GM18511 (cell line): ENCODE measurements around the gene PLEKHG4B.

Experiments
- ATAC-seq: cut with Tn5 transposase; IDR thresholded peaks from one replicate; pipeline ENCODE4 v1.9.1; 2021; ENCODE audit warnings: mild to moderate bottlenecking, moderate library complexity; ENCODE audit not compliant: unreplicated experiment

The PLEKHG4B gene

DNA sequence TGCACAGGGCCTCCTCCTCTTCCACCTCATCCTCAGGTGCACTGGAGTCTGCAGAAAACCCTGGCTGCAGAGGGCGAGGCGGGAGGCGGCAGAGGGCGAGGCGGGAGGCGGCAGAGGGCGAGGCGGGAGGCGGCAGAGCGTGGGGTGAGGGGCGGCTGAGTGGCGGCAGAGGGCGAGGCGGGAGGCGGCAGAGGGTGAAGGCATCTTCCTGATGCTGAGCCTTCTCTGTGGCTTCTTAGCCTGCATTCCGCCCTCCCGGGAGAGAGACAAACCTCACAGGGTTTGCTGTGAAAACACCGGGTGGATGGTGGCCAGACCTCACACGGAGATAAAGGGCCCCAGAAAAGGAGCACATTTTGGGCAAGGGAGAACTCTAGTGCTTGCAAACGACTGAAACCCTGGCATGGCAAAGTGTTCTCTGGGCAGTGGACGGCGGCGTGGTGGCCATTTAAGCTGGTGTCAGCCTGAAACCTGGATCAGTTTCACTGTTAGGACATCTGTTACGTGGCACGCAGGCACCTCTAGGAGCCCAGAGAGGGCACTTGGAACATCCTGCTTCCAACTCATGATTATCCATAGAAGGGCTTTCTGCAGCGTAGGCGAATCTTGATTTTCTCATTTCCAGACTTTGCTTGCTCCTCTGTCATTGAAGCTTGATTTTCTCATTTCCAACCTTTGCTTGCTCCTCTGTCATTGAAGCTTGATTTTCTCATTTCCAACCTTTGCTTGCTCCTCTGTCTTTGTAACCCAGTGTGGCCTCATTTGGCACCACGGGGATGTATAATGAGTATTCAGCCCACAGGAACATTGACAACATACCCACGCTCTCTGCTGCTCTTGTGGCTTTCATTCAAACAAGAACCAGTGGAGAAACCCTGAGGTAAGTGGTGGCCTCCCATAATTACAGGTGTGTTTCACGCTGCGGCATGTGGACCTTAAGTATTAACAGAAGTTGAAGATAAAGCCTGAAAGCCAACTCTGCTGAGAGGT lies 16.3 kb upstream of the PLEKHG4B start:
- no peak for ATAC-seq

DNA sequence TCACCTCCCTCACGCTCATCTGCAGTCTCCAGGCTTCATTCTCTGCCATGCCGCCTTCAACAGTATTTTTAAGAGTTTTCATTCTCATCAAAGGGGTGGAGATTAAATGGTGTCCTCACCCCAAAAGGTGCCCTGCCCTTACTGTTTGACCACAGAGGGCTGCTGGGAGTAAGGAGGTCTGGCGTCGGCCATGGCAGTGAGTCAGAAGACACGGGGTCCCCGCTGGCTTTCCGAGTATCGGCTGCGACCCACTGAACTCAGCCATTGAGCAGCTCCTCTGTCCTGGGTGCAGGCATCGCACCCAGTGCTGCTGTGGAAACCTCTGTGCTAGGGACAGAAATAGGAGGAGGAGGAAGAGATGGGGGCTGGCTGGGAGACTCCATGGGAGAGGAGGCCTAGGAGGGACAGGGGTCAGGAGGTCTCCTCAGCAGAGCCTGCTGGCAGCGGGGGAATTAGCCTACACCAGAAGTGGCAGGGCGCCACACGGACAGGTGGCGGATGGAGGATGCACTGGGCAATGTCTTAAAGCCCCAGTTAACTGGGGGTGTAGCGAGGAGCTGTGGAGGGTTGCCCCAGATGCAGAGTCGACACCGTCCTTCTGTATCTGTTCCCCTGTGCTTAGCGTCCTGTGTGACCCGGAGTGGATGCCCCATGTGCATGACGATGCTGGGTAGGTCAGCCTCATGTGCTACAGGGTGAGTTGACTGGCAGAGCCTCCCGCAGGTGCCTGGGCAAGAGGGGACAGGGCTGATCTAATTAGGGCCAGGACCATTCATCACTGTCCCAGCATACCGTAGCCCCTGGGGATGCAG lies 15.4 kb upstream of the PLEKHG4B start:
- ATAC-seq: no peak

DNA sequence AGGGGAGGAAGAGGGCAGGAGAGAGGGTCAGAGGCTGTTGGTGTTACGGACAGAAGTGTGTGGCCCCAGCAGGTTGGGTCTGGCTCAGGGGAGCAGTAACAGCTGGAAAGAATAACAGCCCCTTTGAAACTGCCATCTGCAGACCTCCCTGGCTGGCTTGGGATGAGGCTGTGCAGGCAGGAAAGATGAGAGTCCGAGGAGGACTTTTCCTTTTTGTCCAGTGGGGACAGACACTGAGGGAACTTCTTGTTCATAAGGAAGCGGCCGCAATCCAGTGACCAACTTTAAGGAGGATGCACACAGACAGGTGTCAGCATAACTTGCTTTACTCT lies 14.8 kb upstream of the PLEKHG4B start:
- no peak for ATAC-seq

DNA sequence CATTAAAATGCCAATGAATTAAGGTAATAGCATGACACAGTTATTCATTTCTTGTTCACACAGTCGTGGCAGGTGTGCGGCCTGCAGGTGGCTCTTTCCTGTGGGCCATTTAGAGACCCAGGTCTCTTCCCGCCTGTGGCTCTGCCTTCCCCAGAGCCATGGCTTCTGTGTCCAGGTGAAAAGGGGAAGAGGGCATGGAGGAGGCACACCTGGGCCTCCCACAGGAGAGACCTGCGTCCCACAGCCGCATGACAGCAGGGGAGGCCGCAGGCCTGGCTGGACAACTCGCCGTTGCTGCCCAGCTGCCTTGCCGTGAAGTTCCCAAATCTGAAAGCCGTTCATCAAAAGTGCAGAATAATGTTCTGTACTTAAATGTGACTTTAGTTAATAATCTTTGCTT lies 14.4 kb upstream of the PLEKHG4B start:
- ATAC-seq: no peak

DNA sequence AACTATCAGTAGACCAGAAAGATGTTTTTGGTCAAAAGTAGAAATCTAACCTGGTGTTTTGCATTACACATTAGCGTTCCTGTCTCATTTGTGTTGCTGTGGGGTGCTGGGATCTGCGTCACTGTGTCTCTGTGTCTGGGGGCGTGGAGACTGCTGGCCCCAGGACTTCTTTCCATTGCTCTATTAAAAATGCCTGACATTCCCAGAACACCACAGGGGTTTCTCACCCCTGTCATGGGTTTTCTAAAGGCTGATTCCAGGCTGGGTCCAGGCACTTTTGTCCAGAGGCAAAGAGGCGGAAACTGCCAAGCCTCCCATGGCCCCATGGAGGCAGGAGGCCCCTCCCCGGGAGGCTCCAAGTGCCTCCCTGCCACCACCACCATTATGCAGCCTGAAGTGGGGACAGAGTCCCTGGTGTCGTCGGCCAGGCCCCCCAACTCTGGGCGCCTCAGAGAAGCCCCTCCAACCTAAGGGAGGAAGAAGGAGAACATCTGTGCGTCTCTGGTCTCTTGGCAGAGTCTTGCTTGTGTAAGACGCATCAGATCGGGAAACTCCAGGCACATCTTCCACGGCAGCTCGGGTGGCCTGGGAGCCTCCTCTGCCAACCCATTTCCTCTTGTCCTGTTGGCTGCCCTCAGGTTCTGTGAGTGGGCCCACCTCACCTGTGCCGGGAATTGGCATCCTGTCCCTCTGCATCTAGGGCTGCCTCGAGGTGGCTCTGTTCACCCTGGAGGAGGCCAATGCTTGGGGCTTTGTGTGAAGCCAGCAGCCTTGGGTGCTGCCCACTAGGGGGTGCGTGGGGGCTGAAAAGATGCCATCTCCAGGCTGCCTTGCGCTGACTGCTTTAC lies 13.8 kb upstream of the PLEKHG4B start:
- peak; percentile 50 for ATAC-seq

DNA sequence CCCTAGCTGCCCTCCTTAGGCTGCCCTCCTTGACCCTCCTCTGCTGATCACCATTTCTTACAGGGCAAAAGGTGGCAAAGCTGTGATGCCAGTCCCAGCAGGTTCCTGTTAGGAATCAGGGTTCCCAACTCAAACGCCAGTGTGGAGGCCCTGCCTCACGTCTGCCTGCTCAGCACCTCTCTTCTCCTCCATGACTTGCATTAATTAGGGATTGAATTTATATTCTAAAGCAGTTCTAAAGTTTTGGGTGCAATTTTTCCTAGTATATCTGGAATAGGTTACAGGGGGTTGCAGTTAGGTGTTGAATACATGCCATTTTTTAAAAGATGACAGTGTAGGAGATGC lies 13.2 kb upstream of the PLEKHG4B start:
- no peak for ATAC-seq

DNA sequence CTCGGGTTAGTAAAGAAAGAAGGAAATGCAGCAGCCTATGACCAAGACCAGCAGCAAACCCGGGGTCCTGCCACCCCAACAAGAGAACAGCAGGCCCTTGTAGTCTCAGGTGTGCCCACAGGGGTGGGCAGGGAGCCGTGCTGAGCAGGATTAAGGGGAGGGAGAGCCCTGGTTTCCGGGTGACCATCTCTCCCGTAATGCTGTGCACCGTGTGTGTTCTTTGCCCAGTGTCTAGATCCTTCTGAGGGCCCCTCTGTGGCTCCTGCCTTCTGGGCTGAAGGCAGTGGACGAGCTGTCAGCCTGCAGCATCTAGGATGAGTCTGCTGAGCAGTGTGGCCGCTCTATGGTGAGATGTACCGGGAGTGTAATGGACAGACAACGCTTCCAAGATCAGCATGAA lies 12.7 kb upstream of the PLEKHG4B start:
- no peak for ATAC-seq

DNA sequence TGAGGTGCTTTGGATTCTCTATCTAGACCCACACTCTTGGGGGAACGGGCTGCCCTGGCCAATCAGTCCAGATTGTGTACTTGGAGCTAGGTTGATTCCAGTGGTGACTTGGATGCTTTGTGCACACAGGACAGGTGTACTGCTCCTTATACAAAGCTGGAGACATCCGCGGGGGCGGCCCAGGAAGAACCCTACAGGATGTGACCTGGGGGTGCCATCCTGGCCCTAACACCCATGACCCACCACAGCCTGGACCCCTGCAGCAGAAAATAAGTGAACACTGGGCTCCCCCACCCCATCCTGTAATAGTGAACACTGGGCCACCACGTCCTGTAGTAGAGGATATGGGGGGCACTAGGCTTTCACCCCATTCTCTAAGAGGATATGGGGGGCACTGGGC lies 12.1 kb upstream of the PLEKHG4B start:
- no peak for ATAC-seq

DNA sequence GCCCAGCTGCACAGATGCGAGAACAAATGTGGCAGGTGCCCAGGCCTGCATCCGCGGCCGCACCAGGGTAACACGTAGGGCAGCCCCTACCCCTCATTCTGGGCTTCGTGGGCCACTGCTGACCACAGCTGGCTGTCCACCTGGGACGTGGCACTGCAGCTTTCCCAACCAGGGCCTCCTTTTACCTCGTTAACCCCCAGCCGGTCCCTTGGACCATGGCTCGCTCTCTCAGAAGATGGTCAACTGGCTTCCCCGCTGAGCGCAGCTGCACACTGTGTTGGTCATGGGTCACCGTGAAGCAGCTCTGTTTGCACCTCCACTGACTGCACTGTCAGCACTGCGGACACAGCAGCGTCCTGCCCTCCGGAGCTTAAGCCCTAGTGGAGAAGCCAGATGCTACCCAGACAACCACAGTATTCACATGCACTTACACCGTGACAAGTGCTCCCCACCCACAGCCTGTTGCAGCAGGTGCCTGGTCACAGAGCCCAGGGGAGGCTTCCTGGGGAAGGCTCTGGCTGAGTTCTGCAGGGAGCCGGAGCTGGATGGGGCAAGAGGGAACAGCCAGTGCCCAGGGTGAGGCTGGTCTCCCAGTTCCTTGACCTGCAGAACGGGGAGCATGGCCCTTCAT lies 10.5 kb upstream of the PLEKHG4B start:
- no peak for ATAC-seq

DNA sequence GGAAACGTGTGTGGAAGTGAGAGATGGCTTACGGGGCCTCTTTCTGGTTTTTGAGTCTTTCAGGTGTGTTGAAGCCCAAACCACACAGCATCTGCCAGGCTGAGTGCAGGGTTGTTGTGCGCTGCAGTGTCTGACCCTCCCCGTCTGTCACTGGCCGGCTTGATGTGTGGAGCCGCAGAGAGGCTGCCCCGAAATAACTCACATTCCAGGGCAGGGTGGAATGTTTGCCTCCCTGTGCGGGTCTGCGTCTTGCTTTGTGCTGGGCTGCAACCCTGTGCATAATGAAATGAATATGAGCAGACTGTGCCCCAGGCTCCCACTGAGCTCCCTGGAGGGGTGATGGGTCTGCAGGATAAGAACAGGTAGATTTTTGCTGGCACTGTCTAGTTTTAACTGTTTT lies 9.9 kb upstream of the PLEKHG4B start:
- ATAC-seq: no peak

DNA sequence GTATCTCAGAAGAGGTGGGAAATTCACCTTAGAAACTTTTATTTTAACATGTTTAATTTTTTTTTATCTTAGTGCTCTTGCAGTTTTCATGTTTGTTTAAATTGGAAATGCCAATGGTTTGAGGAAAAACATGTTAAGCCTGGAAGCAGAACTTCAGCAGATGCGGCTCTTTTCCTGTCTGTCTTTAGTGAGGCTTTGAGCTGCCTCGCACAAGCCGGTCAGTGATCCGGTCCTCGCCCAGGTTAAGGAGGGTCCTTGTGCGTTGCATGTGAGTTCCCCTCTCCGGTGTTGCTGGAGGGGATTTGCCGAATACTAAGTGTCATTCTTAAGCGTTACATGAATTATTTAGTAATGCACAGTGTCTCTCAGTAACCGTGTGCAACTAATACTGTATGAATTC lies 9.4 kb upstream of the PLEKHG4B start:
- no peak for ATAC-seq

DNA sequence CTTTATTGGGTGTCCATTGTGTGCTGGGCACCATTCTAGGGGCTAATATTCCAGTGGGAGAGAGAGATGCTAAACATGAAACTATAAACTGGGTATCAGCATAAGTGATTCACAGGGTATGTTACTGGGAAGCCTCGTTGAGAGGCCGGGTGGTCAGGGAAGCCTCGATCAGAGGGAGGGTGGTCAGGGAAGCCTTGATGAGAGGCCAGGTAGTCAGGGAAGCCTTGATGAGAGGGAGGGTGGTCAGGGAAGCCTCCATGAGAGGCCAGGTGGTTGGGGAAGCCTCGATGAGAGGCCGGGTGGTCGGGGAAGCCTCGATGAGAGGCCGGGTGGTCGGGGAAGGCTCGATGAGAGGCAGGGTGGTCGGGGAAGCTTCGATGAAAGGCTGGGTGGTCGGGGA lies 8.9 kb upstream of the PLEKHG4B start:
- ATAC-seq: no peak

DNA sequence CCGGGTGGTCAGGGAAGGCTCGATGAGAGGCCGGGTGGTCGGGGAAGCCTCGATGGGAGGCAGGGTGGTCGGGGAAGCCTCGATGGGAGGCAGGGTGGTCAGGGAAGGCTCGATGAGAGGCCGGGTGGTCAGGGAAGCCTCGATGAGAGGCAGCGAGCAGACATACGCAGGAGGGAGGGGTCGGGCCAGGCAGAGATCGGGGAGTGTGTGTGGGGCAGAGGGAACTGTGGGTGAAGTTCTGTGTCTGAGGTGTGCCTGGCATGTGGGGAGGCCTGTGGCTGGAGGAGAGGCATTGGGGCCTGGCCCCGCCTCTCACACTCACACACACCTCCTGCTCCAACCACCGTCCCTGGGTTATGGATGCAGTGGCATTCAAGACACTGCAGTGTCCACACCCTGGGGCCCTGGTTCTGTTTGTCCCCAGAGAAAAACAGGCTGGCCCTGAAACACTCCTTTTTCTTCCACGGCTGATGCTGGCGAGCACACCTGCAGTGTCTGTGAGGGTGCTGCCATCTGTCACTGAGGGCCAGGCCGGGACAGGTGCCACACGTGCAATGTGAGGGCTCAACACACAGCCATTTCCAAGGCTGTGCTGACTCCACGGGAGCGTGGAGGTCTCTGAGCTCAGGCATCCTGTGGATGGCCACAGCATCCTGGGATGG lies 6.5 kb upstream of the PLEKHG4B start:
- ATAC-seq: no peak

DNA sequence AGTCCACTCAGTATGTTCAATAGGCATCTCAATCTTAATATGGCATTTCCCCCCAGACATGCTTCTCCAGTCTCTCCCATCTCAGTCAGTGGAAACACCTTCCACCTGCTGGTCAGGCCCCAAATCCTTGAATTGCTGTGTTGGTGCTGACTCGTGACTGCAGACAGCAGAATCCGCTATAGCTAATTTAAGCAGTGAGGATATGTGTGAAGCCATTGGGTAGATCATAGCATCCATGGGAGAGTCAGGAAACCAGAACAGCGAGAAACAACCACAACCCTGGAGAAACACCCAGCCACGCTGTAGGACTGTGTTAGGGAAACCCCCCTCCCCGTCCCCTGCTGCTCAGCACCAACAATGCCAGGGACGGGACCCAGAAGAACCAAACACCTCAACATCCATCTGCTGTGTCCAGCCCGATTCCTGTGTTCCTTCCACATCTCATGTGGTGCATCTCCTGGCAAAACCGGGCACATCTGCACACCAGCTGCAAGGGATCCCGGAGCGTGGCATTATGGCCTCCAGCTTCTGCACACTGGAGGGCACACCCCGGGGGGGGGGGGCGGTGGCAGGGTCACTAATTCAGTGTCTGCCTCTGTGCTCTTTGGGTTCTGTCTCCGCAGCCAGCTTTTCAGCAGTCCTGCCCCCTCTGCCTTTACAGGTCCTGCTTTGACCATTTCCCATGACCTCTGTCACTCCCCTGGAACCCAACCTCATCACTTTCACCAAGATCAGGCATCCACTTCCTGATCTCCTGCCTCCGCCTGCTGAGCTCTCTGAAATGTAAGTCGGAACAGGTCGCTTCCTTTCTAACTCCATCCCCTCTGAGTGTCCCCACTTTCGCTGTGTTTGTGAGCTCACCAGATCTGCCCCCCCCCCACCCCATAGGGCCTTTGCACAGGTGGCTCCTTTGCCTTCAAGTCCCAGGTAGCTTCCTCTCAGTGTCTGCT lies 2.4 kb upstream of the PLEKHG4B start:
- no peak for ATAC-seq

DNA sequence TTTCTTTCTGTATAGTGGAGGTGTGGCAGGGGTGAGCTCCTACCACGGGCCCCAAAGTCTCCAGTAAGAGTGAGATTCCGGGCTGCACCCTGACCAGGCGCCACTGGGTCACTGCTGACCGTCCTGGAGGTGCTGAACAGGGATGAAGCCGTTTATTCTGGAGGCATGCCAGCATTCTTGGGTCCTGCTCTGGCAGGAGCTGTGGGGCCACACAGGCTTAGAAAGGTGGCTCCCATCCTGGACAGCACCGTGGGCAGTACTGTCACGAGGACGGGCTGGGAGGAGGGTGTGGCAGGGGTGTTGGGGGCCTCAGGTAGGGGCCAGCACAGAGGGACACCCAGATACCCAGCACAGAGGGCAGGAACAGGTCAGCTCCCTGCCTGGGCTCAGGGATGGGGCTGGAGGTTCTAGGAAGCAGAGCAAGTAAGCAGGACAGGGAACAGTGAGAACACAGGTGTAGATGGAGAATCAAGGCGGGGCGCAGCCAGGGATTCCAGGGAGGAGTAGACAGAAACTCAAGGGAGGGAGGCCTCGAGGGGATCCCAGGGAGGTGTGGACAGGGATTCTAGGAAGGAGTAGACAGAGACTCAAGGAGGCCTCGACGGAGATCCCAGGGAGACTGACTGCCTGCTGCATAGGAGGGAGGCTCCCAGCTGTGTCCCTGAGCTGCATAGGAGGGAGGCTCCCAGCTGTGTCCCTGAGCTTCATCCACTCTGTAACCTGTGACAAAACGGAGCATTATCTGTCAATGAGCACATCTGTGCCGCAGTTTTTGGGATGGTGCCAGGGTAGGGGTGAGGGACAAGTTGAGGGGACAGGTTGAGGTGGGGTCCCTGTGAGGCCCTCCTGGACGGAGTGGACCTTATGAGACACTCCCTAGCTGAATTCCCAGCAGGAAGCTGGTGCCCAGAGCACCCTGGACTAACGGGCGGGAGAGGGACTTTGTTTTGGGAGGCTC lies 1.1 kb upstream of the PLEKHG4B start:
- ATAC-seq: no peak

DNA sequence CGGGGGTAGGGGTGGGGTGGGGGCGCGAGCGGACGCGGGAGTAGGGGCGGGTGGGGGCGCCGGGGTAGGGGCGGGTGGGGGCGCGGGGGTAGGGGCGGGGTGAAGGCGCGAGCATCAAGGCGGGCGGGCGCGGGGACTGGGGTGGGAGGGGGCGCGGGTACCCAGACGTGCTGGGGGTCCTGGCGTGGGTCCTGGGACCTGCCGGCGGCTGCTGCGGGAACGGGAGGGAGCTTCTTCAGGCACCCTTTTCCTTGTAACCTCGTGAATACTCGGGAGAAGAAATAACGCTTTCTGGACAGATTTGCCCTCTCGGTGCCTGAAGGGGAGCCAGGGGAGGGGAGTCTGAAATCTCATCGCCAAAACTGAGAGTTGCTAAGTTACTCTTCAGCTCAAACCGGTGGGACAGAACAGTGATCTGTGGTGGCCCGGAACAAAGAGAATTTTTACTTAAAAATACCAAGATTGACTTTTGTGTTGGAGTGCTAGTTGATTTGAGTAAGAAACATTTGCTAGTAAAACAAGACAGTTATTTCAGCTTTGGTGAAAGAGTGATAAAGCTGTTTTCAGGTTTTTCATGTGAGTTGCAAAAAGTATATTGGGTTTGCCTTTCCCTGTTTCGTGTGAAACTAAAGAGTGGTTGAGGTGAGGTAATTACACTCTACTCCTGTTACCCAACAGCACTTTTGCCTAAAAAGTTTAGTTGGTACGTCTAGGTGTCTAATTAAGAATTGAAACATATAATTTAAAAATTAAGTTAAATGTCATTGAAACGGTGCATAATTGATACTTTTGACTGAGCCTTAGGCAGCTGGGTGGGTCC lies 643 bp downstream of the PLEKHG4B start:
- no peak for ATAC-seq
